ENCODE measurements around the gene MYL3.

Gene MYL3

GRCh38 chr3:46861605-46862368, 1.5 kb downstream of the MYL3 start:
- no peaks in the 10 kb centered on the region for H3K36me3 ChIP-seq (ENCODE audit: control insufficient read depth, insufficient read depth, low read length, severe bottlenecking)

GRCh38 chr3:46860810-46861604, 2.2 kb downstream of the MYL3 start:
- H3K27me3 ChIP-seq (replicated peaks; ENCODE audit: control insufficient read depth, insufficient read depth, low read length), result peaks cover 27% of the 10 kb centered on the region
- H3K9ac ChIP-seq (ENCODE audit: low read length), result no peak overlapping the region
- H3K9me3 ChIP-seq (ENCODE audit: control insufficient read depth, low read length), result no peaks in the 10 kb centered on the region
- DNase-seq (ENCODE audit: low read depth), result no peak
- peaks cover 28% of the 10 kb centered on the region for H3K4me1 ChIP-seq (ENCODE audit: control insufficient read depth, insufficient read depth, low read length)
- H3K4me3 ChIP-seq (ENCODE audit: low read length), result no peak overlapping the region
- no peaks in the 10 kb centered on the region for H3K36me3 ChIP-seq (ENCODE audit: control insufficient read depth, insufficient read depth, low read length, severe bottlenecking)

More at GRCh38 chr3:46861605-46862368, 1.5 kb downstream of the MYL3 start:
- Histone ChIP-seq H3K4me3 (ENCODE audit: low read length) (no peak overlapping the region), H3K9me3 (ENCODE audit: control insufficient read depth, low read length) (no peaks in the 10 kb centered on the region), H3K9ac (ENCODE audit: low read length) (no peak overlapping the region), H3K4me1 (ENCODE audit: control insufficient read depth, insufficient read depth, low read length) (peaks cover 21% of the 10 kb centered on the region), H3K27me3 (replicated peaks; ENCODE audit: control insufficient read depth, insufficient read depth, low read length) (peaks cover 27% of the 10 kb centered on the region)
- DNase-seq (ENCODE audit: low read depth), result no peak

GRCh38 chr3:46860017-46860809, 3.0 kb downstream of the MYL3 start:
- peaks cover 27% of the 10 kb centered on the region for H3K27me3 ChIP-seq (replicated peaks; ENCODE audit: control insufficient read depth, insufficient read depth, low read length)
- no peaks in the 10 kb centered on the region for H3K36me3 ChIP-seq (ENCODE audit: control insufficient read depth, insufficient read depth, low read length, severe bottlenecking)
- no peaks in the 10 kb centered on the region for H3K9me3 ChIP-seq (ENCODE audit: control insufficient read depth, low read length)
- no peak overlapping the region for H3K9ac ChIP-seq (ENCODE audit: low read length)
- H3K4me3 ChIP-seq (ENCODE audit: low read length), result no peak overlapping the region
- DNase-seq (ENCODE audit: low read depth), result peak; percentile 27
- H3K4me1 ChIP-seq (ENCODE audit: control insufficient read depth, insufficient read depth, low read length), result peaks cover 24% of the 10 kb centered on the region

- no peak for DNase-seq (ENCODE audit: low read depth)
- Histone ChIP-seq H3K36me3 (ENCODE audit: control insufficient read depth, insufficient read depth, low read length, severe bottlenecking) (no peaks in the 10 kb centered on the region), H3K4me3 (ENCODE audit: low read length) (no peak overlapping the region), H3K9me3 (ENCODE audit: control insufficient read depth, low read length) (no peaks in the 10 kb centered on the region), H3K27me3 (replicated peaks; ENCODE audit: control insufficient read depth, insufficient read depth, low read length) (peaks cover 25% of the 10 kb centered on the region), H3K9ac (ENCODE audit: low read length) (no peak overlapping the region), H3K4me1 (ENCODE audit: control insufficient read depth, insufficient read depth, low read length) (peaks cover 14% of the 10 kb centered on the region)
Observed at GRCh38 chr3:46859001-46859710, 4.1 kb downstream of the MYL3 start.

DNA sequence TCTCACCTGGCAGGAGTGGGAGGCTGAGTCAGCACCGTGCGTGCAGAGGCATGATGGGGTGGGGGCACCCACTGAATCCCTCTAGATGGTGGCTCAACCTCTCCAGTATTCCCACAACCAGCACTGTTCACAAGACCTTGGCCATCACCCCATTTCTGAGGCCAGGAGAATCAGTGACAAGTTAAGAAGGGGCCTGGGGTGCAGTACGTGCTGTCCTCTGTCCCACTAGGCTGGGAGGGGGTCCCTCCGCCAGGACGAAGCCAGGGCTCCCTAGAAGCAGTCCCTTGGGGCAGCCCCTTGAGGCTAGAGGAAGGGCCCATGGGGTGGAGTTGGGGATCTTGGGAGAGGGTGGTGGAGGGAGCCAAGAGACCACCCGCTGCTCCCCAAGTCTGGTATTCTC, 4.8 kb downstream of the MYL3 start:
- Histone ChIP-seq H3K4me1 (ENCODE audit: control insufficient read depth, insufficient read depth, low read length) (peaks cover 14% of the 10 kb centered on the region), H3K9me3 (ENCODE audit: control insufficient read depth, low read length) (no peaks in the 10 kb centered on the region), H3K4me3 (ENCODE audit: low read length) (no peak overlapping the region), H3K27me3 (replicated peaks; ENCODE audit: control insufficient read depth, insufficient read depth, low read length) (peaks cover 21% of the 10 kb centered on the region), H3K9ac (ENCODE audit: low read length) (no peak overlapping the region), H3K36me3 (ENCODE audit: control insufficient read depth, insufficient read depth, low read length, severe bottlenecking) (no peaks in the 10 kb centered on the region)
- DNase-seq (ENCODE audit: low read depth), result no peak

DNA sequence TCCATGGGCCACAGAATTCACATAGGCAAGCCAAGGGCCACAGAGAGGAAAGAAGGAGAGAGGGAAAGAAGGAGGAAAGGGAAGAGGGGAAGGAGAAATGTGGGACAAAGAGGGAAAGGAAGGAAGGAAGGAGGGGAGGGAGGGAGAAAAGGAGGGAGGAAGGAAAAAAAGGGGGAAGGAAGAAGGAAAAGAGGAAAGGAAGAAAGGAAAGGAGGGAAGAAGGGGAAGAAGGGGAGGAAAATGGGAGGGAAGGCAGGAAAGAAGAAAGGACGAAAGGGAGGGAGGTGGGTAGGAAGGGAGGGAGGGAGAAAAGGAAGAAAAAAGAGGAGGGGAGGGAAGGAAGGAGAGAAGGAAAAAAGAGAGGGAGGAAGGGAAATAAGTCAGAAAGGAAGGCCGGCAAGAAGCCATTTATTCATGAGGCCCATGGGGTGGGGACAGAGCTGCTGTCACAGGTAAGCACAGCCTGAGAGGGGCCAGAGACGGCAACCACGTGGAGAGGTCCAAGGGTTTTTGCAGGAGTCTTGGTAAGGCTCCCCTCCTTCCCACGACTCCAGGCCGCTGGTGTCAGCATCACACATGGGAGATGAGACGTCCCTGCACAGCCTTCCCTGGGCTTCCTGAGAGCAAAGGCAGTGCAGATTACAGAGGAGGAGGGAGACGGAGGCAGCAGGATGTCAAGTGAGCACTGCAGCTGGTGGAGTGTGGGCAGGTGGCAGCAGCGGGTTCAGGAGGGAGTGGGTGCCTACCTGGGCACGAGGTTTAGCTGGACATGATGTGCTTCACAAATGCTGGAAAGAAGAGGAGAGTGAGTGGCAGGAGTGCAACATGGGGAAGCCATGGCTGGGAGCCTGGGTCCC, 5.5 kb downstream of the MYL3 start:
- DNase-seq (ENCODE audit: low read depth), result no peak
- no peak overlapping the region for H3K9ac ChIP-seq (ENCODE audit: low read length)
- H3K4me1 ChIP-seq (ENCODE audit: control insufficient read depth, insufficient read depth, low read length), result peaks cover 14% of the 10 kb centered on the region
- H3K4me3 ChIP-seq (ENCODE audit: low read length), result no peak overlapping the region
- no peaks in the 10 kb centered on the region for H3K9me3 ChIP-seq (ENCODE audit: control insufficient read depth, low read length)
- peaks cover 21% of the 10 kb centered on the region for H3K27me3 ChIP-seq (replicated peaks; ENCODE audit: control insufficient read depth, insufficient read depth, low read length)
- H3K36me3 ChIP-seq (ENCODE audit: control insufficient read depth, insufficient read depth, low read length, severe bottlenecking), result no peaks in the 10 kb centered on the region

DNA sequence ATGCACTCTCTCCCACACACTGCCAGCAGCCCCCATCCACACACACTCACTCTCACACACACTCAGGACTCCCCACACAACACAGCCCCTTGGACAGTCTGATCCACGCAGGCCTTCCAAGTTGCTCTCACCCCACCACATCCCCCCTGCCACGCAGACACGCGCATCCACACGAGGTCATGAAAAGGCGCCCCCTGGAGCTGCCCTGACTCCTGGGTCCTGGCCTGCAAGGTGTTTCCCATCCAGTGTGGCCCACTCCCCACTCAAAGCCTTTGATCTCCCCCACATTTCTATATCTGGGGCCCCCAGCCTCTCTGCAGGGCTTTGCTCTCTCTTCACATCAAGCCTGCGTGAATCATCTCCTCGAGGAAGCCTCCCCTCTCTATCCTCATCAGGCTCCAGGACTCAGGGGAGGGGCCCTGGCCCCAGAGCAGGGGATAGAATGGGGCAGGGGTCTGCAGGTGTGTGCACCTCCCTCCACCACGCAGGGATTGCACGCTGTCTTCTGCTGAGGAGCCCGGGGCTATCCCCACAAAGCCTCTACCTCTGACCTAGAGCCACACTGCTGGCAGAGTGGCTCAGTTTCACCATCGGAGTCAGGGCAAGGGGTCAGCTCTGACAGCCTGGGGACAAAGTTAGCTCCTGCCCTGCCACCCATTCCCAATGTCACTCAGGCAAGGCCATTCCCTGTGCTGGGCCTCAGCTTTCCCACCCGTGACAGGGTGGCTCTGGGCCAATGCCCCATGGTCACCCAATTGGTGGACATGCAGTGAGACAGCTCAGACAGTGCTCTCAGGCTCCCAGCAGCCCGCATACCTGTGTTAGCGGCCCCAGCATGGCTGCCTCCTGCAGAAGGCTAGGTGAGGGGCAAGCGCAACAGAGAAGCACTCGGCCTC, 6.4 kb downstream of the MYL3 start:
- H3K27me3 ChIP-seq (replicated peaks; ENCODE audit: control insufficient read depth, insufficient read depth, low read length), result peaks cover 21% of the 10 kb centered on the region
- DNase-seq (ENCODE audit: low read depth), result no peak
- H3K4me1 ChIP-seq (ENCODE audit: control insufficient read depth, insufficient read depth, low read length), result peaks cover 14% of the 10 kb centered on the region
- no peaks in the 10 kb centered on the region for H3K36me3 ChIP-seq (ENCODE audit: control insufficient read depth, insufficient read depth, low read length, severe bottlenecking)
- no peak overlapping the region for H3K9ac ChIP-seq (ENCODE audit: low read length)
- H3K9me3 ChIP-seq (ENCODE audit: control insufficient read depth, low read length), result no peaks in the 10 kb centered on the region
- H3K4me3 ChIP-seq (ENCODE audit: low read length), result no peak overlapping the region

DNA sequence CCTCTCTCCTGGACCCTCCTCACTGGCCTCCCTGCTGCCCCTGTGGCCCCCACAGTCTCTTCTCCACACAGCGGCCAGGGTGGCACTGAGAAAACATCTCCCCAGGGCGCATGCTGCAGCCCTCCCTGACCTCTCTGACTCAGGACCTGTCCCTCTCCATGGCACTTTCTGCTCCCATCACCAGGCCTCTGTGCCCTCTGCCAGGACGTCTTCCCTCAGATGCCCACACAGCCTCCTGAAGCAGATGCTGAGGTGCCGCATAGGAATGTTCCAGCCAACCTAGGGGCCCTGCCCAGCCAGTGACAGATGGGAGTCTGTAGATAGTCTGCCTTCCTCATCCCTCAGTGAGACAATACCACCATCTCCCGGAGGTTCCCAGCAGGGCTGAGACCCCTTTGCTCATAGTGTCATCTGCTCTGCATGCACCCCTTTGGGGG, 8.7 kb downstream of the MYL3 start:
- Histone ChIP-seq H3K36me3 (ENCODE audit: control insufficient read depth, insufficient read depth, low read length, severe bottlenecking) (no peaks in the 10 kb centered on the region), H3K4me3 (ENCODE audit: low read length) (no peak overlapping the region), H3K4me1 (ENCODE audit: control insufficient read depth, insufficient read depth, low read length) (peaks cover 19% of the 10 kb centered on the region), H3K27me3 (replicated peaks; ENCODE audit: control insufficient read depth, insufficient read depth, low read length) (peaks cover 21% of the 10 kb centered on the region), H3K9ac (ENCODE audit: low read length) (no peak overlapping the region), H3K9me3 (ENCODE audit: control insufficient read depth, low read length) (no peaks in the 10 kb centered on the region)
- no peak for DNase-seq (ENCODE audit: low read depth)

- no peak overlapping the region for H3K4me3 ChIP-seq (ENCODE audit: low read length)
- no peak overlapping the region for H3K9ac ChIP-seq (ENCODE audit: low read length)
- H3K9me3 ChIP-seq (ENCODE audit: control insufficient read depth, low read length), result no peaks in the 10 kb centered on the region
- H3K4me1 ChIP-seq (ENCODE audit: control insufficient read depth, insufficient read depth, low read length), result peaks cover 27% of the 10 kb centered on the region
- H3K27me3 ChIP-seq (replicated peaks; ENCODE audit: control insufficient read depth, insufficient read depth, low read length), result peaks cover 16% of the 10 kb centered on the region
- no peak for DNase-seq (ENCODE audit: low read depth)
- no peaks in the 10 kb centered on the region for H3K36me3 ChIP-seq (ENCODE audit: control insufficient read depth, insufficient read depth, low read length, severe bottlenecking)
Observed at GRCh38 chr3:46853441-46854415, 9.5 kb downstream of the MYL3 start.
